NCI-H226 (cell line): ENCODE measurements around the gene RGS6.

Experiments used
- DNase-seq: peaks from one replicate; pipeline ENCODE4 v3.0.0-alpha.2; 2015

Gene RGS6

DNA sequence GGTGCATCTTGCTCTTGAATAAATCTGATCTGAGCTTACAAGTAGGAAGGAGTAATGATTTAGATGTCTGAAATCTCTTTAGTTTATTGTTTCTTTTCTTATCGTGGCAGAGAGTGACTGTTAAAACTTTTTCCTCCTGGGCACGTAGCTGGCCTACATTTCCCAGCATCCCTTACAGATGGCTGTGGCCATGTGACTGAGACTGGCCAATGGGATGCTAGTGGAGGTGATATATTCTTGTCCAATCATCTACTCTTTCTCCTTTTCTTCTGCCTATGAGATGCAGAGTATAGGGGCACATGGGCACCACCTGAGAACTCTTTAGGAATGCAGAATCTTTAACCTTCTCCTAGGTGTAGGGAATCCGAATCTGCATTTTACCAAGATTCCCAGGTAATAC lies 237.3 kb downstream of the RGS6 start:
- no peak for DNase-seq

GRCh38 chr14:72172049-72172448 lies 239.8 kb downstream of the RGS6 start:
- DNase-seq, result no peak

GRCh38 chr14:72172597-72172996 lies 240.4 kb downstream of the RGS6 start:
- no peak for DNase-seq

DNA sequence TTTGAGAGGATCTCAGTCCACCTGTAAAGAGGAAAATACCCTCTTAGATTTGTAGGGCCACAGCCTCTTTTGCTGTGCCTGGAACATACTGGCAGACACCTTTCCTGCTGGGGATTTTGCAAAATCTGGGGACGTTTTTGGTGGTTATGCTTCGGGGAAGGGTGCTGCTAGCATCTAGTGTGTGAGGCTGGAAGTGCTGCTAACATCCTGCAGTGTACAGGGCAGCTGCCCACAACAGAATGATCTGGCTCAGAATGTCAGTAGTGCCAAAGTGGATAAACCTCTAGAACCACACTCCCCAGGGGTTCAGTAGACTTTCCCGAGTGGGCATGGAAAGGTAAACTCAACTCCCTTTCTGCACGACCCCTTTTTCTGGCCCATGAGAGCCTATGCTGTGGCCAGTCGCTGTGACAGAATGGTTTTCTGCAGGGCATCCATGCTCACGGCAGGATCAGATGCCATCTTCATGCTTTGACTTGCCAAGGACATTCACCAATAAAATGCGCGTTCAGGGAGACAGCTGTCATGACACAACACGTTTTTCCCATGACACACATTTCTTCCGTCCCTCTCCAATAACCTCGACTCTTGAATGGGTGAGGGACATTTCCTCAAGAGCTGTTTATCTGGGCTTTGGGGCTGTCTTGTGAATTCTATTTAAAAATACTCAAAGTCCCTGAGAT lies 240.9 kb downstream of the RGS6 start:
- no peak for DNase-seq

- no peak for DNase-seq
Measured at GRCh38 chr14:72177251-72177650, 245.0 kb downstream of the RGS6 start.

- no peak for DNase-seq
Measured at GRCh38 chr14:72178517-72178916, 246.3 kb downstream of the RGS6 start.

DNA sequence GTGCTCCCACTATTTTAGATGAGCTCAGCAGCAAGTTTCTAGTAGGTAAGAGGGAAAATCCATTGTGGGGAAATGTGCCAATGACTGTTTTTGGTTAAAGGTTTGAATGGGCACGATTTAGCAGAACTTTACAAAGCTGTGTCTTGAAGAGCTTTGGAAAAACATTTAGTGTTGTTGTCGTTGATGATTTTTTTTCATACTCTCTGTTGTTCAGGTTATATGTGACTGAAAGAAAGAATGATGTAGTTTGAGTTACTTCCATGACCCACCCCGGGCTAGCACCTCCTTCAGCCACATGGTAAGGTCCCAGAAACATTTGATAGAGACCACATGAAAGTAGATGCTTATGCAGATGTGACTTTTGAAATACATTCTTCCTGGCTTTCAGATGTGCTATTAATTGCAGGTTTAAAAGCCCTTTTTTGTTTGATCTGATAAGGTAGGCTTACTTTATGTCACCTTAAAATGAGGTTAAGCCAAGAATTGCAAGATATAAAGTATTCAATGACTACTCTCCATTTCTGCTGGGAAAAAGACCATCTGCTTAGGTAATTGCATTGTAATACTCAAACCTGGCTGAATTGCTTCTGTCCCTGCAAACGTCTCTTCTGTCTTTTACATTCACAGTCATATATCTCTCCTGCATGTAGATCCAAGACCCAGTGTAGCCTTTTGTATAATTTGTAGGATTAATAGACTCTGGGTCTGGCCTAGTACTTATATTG lies 250.6 kb downstream of the RGS6 start:
- no peak for DNase-seq

DNA sequence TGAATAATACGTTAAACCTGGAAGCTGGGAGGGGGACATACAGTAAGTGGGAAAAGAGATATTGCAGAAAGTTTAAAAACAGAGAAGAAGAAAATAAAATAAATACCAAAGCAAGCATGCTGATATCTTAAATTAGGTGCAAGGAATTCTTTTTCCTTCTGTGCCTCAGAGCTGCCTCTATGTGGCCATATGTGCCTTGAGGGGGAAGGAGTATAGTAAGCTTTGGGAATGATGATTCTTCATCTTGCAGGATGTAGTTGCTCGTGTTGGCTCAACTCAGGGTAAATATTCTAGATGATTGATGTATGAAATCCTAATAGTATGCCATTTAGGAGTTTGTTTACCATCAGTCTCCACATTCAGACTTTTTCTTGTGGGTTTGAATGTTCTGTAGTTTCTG lies 251.4 kb downstream of the RGS6 start:
- no peak for DNase-seq

- no peak for DNase-seq
Measured at GRCh38 chr14:72186523-72186922, 254.3 kb downstream of the RGS6 start.

DNA sequence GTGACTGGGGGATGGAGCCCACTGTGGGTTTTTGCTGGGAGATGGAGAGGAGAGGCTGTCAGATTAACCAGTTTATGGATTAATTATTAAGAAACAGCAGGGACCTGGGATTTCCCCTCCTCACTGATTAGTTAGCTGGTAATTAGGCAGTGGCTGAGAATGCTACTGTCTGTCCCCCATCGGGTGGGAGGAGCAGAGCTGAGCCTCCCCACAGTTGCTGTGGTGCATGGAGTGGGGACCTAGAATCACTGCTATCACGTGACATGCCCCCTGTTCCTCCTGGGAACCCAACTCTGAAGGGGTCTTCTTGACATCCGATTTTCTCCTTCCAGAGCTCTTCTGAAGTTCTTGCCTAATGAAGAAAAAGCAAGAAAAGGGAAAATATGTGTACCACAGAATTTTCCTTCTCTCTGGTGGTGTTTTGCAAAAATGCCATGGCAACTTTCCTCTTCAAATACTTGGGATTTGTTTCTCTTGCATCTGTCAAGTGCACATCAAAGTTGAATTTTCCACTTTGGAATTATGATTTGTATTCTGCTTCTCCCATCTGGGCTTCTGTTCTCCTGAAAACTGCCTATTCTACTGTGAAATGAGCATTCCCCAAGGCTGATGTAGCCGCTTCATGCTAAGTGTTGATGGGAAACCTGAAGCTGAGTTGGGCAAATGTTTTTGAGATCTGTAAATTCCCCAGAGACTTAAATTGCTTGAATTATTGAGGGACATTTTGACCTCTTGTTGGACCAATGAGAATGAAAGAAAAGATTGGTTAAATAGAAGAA lies 264.2 kb downstream of the RGS6 start:
- DNase-seq, result no peak

DNA sequence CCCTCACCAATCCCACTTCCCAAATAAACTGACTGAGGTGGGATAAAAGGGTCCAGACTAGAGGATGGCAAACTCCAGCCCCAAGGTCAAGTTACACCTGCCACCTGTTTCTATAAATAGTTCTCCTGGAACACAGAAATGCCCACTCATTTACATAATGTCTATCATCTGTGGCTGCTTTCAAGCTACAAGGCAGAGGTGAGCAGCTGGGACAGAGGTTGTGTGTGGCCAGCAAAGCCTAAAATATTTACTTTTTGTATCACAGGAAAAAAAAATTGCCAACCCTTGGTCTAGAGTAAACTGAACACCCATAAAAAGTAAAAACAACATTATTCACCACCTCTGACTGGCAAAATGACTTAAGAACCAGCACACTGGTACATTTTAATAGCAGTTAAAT lies 269.4 kb downstream of the RGS6 start:
- DNase-seq, result no peak

- DNase-seq, result no peak
Measured at GRCh38 chr14:72213424-72213823, 281.2 kb downstream of the RGS6 start.

DNA sequence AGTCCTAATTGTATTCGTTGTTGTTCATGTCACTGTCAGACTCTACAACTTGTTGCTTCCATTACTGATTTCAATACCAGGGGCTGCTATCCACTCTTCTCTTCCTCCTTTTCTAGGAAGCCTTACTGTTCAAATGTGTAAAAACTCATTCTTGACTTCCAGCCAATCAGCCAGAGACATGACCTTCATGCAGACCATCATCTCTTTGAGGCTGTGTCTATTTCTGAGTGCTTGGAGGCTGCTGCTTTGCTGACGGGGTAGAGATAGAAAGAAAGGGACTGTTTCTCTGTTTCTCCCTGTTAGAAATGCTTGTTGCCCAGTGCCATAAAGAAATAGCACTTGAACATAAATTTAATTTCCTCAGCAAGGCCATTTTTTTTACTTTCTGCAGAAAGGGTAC lies 282.9 kb downstream of the RGS6 start:
- no peak for DNase-seq

DNA sequence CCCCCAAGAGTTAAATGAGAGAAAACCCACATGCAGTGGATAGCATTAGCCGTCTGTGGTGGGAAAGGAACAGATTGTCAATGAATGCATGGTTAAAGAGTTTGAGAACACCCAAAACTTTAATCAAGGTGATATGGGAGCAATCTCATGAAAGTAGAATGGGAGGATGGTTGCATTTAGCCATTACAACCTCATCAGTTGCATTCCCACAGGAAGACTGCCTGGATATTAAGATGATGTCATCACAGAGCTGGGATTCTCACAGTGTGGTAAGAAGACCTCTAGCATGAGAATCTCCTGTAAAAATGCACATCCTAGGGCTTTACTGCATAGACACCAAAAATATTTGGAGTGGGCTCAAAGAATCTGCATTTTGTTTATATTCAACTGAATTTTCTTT lies 284.9 kb downstream of the RGS6 start:
- no peak for DNase-seq

DNA sequence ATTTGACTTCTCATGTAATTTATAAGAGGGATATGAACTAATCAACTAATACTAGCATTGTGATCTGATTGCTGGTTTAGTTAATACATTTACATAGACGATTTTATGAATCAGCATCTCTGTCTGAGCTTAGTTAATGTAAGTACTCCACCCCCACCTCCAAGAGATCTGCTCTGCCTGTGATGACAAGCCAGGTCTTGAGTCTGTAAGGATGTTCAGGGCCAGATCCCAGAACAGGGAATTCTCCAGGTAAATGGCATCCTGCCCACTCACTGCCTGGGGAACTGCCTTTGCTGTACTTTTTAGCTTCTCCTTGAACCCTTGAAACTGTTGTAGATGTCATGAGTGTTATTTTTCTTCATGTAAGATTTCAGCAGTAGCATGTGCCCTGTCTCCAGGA lies 289.8 kb downstream of the RGS6 start:
- DNase-seq, result no peak

DNA sequence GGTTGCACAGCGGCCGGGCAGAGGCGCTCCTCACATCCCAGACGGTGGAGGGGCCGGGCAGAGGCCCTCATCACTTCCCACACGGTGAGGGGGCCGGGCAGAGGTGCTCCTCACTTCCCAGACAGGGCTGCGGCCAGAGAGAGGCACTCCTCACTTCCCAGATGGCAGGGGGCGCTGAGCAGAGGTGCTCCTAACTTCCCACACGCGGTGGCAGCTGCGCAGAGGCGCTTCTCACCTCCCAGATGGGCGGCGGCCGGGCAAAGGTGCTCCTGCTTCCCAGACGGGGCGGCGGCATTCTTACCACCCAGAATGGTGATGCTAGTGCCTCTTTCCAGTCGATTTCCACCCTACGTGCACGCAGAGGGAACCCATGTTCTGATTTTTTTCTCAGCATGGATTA lies 304.4 kb downstream of the RGS6 start:
- no peak for DNase-seq

DNA sequence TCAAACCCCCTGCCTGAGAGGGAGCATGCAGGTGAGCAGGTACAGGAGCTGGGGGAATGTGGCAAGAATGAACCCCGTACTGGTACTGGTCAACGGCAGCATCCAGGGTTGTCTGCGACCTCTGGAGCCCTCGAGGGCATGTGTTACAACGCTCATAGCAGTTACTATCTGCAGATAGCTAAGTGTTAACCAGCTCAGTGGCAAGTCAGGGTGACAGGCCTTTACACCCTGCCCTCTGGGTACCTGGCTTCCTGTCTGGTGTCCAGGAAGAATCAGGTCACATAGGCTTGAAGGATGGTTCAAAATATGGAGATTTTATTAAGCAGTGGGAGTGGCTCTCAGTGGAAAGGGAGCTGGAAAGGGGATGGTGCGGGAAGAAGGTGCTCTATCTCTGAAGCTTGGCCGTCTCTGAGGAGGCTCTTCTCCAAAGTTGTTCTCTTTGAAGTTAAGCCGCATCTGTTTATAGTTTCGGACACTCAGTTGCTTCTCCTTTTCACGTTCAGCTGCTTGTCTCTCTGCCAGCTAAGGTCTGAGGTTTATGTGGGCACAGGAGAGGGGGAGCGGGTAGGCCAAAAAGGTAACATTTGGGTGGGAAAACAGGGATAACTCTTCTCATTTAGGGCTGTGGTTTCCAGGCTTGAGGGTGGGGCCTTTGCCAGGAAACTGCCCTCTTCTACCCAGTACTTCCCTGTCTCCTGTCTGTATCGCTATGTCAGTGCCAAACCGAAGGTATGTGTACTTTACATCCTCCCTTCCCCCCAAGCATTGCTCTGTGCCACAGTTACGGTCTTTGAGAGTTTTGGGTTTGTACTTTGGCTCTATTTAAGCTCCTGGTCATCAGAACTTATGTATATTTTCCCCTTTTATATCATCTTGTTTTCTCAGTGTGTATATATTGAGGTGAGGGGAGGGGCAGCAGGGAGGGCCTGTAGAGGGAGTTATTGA lies 305.8 kb downstream of the RGS6 start:
- no peak for DNase-seq

GRCh38 chr14:72243309-72244293 lies 311.4 kb downstream of the RGS6 start:
- DNase-seq, result no peak

- DNase-seq, result no peak
Measured at GRCh38 chr14:72247896-72248465, 315.8 kb downstream of the RGS6 start.

GRCh38 chr14:72253503-72253902 lies 321.3 kb downstream of the RGS6 start:
- no peak for DNase-seq
